Activated CD4-positive, alpha-beta T cell treated with anti-CD3 and anti-CD28 coated beads, Interleukin-2, amount 50 U/mL, for 4 hours (primary cell): ENCODE data around the gene PTBP3.

Experiments
- DNase-seq, 2 experiments: peaks; one replicate each; pipeline ENCODE4 v3.0.0-alpha.2; 2020

The PTBP3 gene

GRCh38 chr9:112355427-112355897 is 22.0 kb upstream of the PTBP3 start:
- no peak for DNase-seq

GRCh38 chr9:112354081-112354743 is 20.8 kb upstream of the PTBP3 start:
- no peak for DNase-seq

DNA sequence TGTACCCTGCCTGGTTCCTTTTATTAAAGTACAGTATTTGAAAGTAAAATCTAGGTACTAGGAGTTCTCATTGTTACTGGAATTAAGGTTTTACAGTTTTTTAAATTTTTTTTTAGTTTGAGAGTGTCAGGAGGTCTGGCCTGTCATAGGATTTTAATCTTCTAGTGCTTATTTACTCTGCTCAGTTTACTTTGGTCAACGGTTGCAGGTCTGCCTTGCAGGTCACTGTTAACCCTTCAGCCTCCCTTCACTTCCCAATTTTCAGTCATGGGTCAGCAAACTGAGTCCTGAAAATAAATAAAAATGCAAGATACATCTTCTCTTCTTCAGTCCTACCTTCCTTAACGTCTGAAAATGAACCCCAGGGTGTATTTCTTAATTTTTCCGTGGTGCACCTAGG is 18.8 kb upstream of the PTBP3 start:
- DNase-seq: no peak

- DNase-seq: no peak
Observed at GRCh38 chr9:112351184-112351583, 17.8 kb upstream of the PTBP3 start.

DNA sequence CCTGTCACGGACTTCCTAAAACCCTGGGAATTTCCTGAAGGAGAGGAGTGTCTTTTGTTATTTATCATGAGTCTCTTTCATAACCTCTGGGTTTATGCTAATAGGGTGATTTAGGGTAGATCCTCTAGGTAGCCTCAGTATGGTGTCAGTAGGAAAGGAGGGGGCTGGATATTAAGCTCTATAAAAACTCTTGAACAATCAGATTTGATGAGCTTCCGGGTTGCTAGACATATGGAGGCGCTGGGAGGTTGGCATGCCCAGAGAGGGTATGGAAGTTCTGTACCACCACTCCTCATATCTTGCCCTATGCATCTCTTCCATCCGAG is 15.6 kb upstream of the PTBP3 start:
- DNase-seq: no peak

- DNase-seq: peak; percentile 66 to 74
Observed at GRCh38 chr9:112348257-112349007, 15.0 kb upstream of the PTBP3 start.

- no peak for DNase-seq
Observed at GRCh38 chr9:112341730-112342129, 8.3 kb upstream of the PTBP3 start.

DNA sequence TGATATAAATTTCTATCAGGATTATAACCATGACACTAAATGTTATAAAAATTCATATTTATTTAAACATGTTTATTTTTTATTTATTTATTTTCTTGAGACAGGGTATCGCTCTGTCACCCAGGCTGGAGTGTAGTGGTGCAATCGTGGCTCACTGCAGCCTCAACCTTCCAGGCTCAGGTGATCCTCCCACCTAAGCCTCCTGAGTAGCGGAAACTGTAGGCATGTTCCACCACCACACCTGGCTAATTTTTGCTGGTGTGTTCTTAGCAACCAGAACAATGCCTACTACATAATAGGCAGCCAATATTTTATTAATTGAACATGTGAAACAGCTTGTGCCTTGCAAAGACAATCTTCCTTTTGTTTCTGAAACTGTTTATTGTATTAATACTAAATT is 6.5 kb upstream of the PTBP3 start:
- no peak for DNase-seq

DNA sequence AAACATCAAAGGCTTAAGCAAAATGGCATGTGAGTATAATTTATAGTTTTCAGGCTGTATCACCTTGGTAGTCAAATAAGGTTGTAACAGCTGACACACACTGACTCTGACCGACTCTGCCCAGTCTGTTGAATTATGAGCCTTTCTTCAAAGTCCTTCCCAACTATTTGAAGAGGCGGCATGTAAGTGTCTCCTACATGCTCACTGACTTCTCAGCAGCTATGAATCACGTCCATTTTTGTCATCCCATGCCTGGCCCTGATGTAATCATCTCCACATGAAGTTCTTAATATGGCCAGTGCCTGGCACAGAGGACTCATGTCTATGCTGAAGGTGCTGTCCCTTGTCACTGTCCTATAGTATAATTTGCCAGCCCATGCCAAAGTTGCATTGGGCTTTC is 5.1 kb upstream of the PTBP3 start:
- no peak for DNase-seq

DNA sequence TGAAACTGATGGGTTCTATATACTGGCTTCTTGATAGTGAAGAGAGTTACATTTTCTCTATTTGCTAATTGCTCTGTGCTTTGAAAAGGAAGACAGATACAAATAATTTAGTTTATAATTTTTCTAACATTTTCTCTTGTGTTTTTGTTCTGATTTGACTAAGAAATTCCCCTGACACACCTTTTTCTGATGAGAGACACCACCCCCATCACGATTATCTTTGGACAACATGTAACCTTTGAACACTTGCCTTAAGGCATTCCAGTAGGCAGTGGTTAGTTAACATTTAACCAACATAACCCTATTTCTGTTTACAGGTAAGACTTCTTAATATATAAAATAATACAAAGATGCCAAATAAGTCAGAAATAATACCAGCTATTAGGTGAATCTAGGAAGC is 4.1 kb upstream of the PTBP3 start:
- DNase-seq: no peak

DNA sequence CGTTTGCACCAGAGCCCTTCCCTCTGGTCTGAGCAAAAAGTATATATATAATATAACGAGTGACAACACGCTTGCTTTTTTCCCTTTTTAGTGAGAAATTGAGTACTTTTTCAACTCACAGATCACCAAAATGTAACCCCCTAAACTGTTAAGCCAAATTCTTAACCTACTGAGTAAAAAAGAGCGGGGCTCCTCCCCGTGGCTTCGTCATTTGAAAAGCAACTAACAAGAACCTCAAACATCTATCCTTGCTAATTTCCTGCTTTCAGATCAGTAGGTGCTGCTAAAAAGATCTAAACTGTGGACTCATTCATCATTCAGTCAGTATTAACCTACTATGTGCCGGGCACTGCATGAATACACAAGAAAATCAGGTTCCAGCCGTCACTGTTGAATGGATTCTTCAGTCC is 1.0 kb upstream of the PTBP3 start:
- DNase-seq: peak; percentile 23 to 26

GRCh38 chr9:112333639-112334431 is 416 bp upstream of the PTBP3 start:
- DNase-seq: peak; percentile 90

DNA sequence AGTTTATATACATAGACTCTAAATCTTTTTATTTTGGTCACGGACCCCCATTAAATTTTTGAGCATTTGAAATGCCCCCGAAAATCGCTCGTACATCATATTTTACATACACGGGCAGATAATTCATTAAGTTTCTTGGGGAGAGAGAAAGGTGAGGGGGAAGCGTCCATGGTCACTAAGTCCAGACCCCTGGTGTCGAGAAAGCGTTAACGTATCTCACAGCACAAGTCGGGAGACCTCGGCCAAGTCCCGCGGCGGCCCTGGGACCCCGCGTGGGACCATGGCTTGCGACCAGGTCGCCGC is 794 bp downstream of the PTBP3 start:
- no peak for DNase-seq

DNA sequence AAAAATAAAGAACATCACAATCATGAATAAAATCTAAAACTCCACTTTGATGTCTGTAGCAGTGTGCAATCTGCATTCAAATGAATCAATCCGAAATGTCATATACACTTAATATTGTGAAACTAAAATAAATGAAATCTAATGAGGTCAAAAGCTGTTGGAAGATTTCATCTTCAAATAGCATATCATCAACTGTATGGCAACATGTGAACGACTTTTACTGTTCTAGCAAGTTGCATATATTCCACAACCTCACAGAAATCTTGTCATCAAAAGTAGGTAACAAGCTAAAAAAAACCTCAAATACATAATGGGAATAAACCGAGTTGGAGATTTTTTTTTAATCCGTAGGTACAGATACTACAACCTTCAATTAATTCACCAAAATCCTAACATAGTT is 1.2 kb downstream of the PTBP3 start:
- DNase-seq: no peak

- DNase-seq: no peak
Observed at GRCh38 chr9:112331674-112331952, 1.8 kb downstream of the PTBP3 start.

DNA sequence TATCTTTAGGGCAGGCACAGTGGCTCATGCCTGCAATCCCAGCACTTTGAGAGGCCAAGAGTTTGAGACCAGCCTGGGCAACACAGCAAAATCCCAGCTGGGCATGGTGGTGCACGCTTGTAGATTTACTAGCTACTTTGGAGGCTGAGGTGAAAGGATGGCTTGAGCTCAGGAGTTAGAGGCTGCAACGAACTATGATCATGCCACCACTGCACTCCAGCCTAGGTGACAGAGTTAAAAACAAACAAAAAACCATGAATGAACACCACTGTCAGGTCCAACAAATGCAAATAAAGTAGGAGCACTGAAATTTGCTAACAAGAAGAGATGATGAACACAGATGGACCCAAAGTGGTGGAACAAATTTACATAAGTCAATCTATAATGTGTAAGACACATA is 4.9 kb downstream of the PTBP3 start:
- no peak for DNase-seq

DNA sequence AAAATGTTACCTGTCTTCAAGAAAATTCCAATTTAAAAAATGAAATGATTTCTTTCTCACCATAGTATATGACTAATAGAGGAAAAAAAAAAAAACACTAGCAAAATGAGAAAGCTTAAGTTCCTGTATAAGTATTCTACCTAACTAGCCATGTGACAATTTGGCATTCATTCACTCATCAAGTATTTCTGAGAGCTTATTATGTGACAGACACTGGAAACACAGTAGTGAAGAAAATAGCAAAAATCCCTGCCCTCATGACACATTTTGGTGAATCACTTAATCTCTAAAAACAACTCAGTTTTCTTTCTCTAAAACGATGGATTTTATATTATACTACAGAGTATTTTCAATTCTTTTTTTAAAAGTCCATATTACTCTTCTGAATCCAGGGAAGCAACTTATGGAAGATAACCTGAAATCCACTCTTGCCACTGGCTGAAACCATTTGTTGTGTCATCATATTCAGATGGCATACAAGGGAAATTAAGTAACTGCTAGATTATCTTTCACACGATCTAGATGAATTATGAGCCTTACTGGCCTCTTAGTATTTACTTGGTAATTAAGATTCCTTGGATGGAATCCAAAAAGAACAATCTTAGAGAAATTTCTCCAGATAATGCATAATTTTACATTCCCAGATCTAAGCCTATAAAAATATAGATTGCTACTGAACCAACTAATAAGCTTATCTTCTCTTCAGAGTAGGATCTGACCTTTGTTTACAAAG is 5.5 kb downstream of the PTBP3 start:
- no peak for DNase-seq

DNA sequence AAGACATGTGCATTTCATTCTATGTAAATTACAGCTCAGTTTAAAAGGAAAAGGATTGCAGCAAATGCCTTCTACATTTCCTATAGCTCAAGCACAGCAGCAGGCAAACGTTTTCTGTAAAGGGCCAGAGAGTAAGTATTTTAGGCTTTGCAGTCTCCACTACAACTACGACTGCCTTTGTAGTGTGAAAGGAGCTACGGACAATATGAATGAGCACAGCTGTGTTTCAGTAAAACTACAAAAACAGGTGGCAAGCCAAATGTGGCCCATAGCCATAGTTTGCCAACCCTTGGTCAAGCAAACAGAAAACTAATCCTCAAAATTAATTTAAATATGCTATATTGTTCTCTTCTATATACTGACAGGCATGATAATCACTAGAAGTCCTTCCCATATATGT is 7.2 kb downstream of the PTBP3 start:
- no peak for DNase-seq

DNA sequence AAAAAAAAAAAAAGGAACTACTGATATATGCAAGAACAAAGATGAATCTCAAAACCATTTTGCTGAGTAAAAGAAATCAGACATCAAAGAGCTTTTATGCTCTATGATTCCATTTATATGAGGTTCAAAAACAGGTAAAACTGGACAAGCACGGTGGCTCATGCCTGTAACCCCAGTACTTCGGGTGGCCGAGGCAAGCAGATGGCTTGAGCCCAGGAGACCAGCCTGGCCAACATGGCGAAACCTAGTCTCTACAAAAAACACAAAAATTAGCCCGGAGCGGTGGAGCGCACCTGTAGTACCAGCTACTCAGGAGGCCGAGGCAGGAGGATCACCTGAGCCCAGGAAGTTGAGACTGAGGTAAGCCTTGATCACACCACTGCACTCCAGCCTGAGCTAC is 7.8 kb downstream of the PTBP3 start:
- DNase-seq: no peak

- no peak for DNase-seq
Observed at GRCh38 chr9:112325127-112325526, 8.3 kb downstream of the PTBP3 start.

- DNase-seq: no peak
Observed at GRCh38 chr9:112323378-112323854, 10.0 kb downstream of the PTBP3 start.

DNA sequence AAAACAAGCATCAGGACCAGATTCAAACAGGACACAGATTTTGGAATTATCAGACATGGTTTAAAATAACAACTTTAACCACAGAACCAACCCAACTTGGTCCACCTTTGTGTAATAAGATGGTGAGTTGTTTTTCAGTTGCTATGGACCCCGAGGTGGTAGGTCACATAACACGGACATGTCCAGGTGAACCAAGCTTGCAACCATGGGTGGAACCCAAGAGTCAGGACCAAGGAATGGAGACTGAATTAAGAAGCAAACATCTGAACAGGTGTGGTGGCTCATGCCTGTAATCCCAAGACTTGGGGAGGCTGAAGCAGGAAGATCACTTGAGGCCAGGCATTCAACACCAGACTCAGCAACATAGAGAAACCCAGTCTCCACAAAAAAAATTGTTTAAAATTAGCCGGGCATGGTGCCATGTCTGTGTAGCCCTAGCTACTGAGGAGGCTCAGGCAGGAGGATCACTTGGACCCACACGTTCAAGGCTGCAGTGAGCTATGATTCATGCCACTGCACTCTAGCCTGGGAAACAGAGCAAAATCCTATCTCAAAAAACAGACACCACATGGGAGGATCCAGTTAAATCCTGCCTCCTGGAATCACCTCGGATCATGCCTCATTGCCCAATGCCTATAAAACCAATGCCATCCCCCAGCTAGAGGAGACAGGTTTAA is 10.6 kb downstream of the PTBP3 start:
- no peak for DNase-seq
